NT2/D1 (cell line): Measurements from ENCODE around the gene CORO1C.

Experiments
- DNase-seq: peaks from one replicate; pipeline ENCODE4 v3.0.0-alpha.2; 2011; ENCODE audit warnings: low read depth, low spot score
- H3K27me3 ChIP-seq: 2 replicates; pipeline ENCODE4 v1.6.0; 2011; ENCODE audit warnings: mild to moderate bottlenecking; ENCODE audit not compliant: insufficient read length, insufficient read depth
- H3K36me3 ChIP-seq: 2 replicates; pipeline ENCODE4 v1.6.1; 2011; ENCODE audit warnings: mild to moderate bottlenecking, low read length, mixed read lengths; ENCODE audit not compliant: insufficient read depth, insufficient read length
- H3K4me1 ChIP-seq: 2 replicates; pipeline ENCODE4 v1.5.1; 2011; ENCODE audit not compliant: insufficient read depth, insufficient read length
- H3K4me3 ChIP-seq: 2 replicates; pipeline ENCODE4 v1.5.1; 2011; ENCODE audit warnings: low read depth; ENCODE audit not compliant: insufficient read length
- H3K9ac ChIP-seq: 2 replicates; pipeline ENCODE4 v1.6.0; 2011; ENCODE audit warnings: low read depth; ENCODE audit not compliant: insufficient read length
- H3K9me3 ChIP-seq: 2 replicates; pipeline ENCODE4 v1.5.1; 2011; ENCODE audit warnings: mild to moderate bottlenecking, low read length; ENCODE audit not compliant: insufficient read depth
- SUZ12 ChIP-seq: IDR thresholded peaks from 2 replicates; pipeline ENCODE4 v1.6.1; 2011; ENCODE audit not compliant: insufficient read length, insufficient read depth; ENCODE audit errors: extremely low read depth
- YY1 ChIP-seq: IDR thresholded peaks from 2 replicates; pipeline ENCODE4 v1.6.1; 2011; ENCODE audit not compliant: insufficient read length, insufficient read depth
- ZNF274 ChIP-seq: IDR thresholded peaks from 2 replicates; pipeline ENCODE4 v1.6.1; 2011; ENCODE audit warnings: mild to moderate bottlenecking, low read depth, low read length

The CORO1C gene

GRCh38 chr12:108712925-108713203, 18.5 kb downstream of the CORO1C start:
- H3K4me1 ChIP-seq = peaks cover 3% of the 10 kb centered on the region
- no peaks in the 10 kb centered on the region for H3K9me3 ChIP-seq
- no peak for TF ChIP-seq SUZ12
- no peak for DNase-seq
- H3K9ac ChIP-seq = no peak overlapping the region
- H3K4me3 ChIP-seq = no peak overlapping the region
- peaks cover 11% of the 10 kb centered on the region for H3K36me3 ChIP-seq
- no peaks in the 10 kb centered on the region for H3K27me3 ChIP-seq

- no peaks in the 10 kb centered on the region for H3K9me3 ChIP-seq
- DNase-seq = no peak
- TF ChIP-seq YY1 (no peak), SUZ12 (no peak), ZNF274 (no peak)
- H3K36me3 ChIP-seq = peaks cover 7% of the 10 kb centered on the region
- no peak overlapping the region for H3K4me3 ChIP-seq
- H3K27me3 ChIP-seq = no peaks in the 10 kb centered on the region
- no peak overlapping the region for H3K9ac ChIP-seq
- H3K4me1 ChIP-seq = peaks cover 3% of the 10 kb centered on the region
These were observed 19.0 kb downstream of the CORO1C start for GRCh38 chr12:108712165-108712924.

DNA sequence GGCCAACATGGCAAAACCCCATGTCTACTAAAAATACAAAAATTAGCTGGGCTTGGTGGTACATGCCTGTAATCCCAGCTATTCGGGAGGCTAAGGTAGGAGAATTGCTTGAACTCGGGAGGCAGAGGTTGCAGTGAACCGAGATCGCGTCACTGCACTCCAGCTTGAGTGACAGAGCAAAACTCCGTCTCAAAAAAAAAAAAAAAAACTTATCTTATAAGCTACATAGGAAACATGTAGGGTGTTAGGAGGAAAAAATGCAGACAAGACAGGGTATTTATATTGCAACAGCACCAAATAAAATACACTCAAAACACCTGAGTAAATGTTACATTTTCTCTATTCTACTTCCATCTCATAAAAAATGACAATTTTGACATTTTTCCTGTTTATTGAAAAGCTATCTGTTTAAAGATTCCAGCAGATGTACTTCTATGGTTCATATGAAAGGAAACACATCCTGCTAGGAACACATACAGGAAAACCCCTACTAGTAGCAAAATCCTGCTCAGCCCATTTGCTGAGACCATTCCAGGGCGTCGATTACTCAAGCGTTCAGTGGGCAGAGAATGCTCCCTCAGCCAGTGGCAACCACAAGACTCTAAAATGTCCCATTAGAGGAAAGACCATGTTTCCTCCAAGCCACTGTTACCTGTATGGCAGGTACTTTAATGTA, 19.7 kb downstream of the CORO1C start:
- H3K4me1 ChIP-seq = peaks cover 3% of the 10 kb centered on the region
- TF ChIP-seq SUZ12 = no peak
- TF ChIP-seq YY1 = no peak
- no peak for TF ChIP-seq ZNF274
- H3K9ac ChIP-seq = no peak overlapping the region
- no peak overlapping the region for H3K4me3 ChIP-seq
- no peak for DNase-seq
- no peaks in the 10 kb centered on the region for H3K27me3 ChIP-seq
- no peaks in the 10 kb centered on the region for H3K9me3 ChIP-seq
- no peaks in the 10 kb centered on the region for H3K36me3 ChIP-seq

GRCh38 chr12:108709697-108710096, 21.6 kb downstream of the CORO1C start:
- DNase-seq = no peak
- Histone ChIP-seq H3K9ac (no peak overlapping the region), H3K36me3 (peaks cover under 1% of the 10 kb centered on the region), H3K27me3 (no peaks in the 10 kb centered on the region), H3K4me1 (no peaks in the 10 kb centered on the region), H3K4me3 (no peak overlapping the region), H3K9me3 (no peaks in the 10 kb centered on the region)
- no peak for TF ChIP-seq ZNF274
- no peak for TF ChIP-seq SUZ12
- no peak for TF ChIP-seq YY1

DNA sequence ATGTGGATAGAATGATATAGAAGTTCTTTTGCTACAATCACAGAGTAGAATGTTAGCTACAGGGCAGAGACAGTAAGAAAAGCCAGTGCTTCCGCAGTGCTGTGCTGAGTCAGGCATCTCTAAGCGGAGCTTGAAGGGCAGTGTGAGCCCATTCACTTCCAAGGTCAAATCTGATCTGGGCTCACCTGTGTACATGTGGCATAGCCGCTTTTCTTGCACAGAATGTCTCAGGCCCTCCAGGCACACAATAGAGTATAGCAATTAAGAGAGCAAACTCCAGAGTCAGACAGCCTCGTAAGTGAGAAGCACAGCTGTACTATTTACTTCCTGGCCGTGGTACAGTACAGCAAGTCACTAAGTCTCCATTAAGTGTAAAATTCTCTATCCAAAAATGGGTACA, 26.8 kb downstream of the CORO1C start:
- H3K9me3 ChIP-seq = no peaks in the 10 kb centered on the region
- no peak for TF ChIP-seq ZNF274
- TF ChIP-seq SUZ12 = no peak
- no peak for TF ChIP-seq YY1
- no peak for DNase-seq
- no peak overlapping the region for H3K4me3 ChIP-seq
- peaks cover 29% of the 10 kb centered on the region for H3K36me3 ChIP-seq
- H3K9ac ChIP-seq = no peak overlapping the region
- no peaks in the 10 kb centered on the region for H3K27me3 ChIP-seq
- H3K4me1 ChIP-seq = peaks cover 2% of the 10 kb centered on the region

- Histone ChIP-seq H3K27me3 (no peaks in the 10 kb centered on the region), H3K9me3 (no peaks in the 10 kb centered on the region), H3K4me1 (peaks cover 2% of the 10 kb centered on the region), H3K4me3 (no peak overlapping the region), H3K36me3 (peaks cover 45% of the 10 kb centered on the region), H3K9ac (no peak overlapping the region)
- TF ChIP-seq YY1 = no peak
- DNase-seq = no peak
These were observed 28.6 kb downstream of the CORO1C start for GRCh38 chr12:108702595-108703320.

GRCh38 chr12:108701779-108702441, 29.4 kb downstream of the CORO1C start:
- DNase-seq = no peak
- H3K27me3 ChIP-seq = no peaks in the 10 kb centered on the region
- peaks cover 2% of the 10 kb centered on the region for H3K4me1 ChIP-seq
- H3K4me3 ChIP-seq = no peak overlapping the region
- peaks cover 50% of the 10 kb centered on the region for H3K36me3 ChIP-seq
- no peaks in the 10 kb centered on the region for H3K9me3 ChIP-seq
- TF ChIP-seq YY1 = no peak
- no peak for TF ChIP-seq ZNF274
- TF ChIP-seq SUZ12 = no peak
- no peak overlapping the region for H3K9ac ChIP-seq
